ENCODE measurements around the gene BNIP5. TPM values are rescaled to one million over a fixed set of nuclear protein-coding genes. Genes with fewer than 3 reads are reported as not detected.

Gene BNIP5
- total and polyA plus RNA-seq, 12 donors: 0.04 to 0.11 TPM; not detected in 10

- TF ChIP-seq CTCF (IDR thresholded peaks at IDR 0.05): no peak
- TF ChIP-seq POLR2A (IDR thresholded peaks at IDR 0.05): no peak
- H3K4me3 ChIP-seq: no peak overlapping the region
- H3K27ac ChIP-seq: no peak overlapping the region
- H3K9me3 ChIP-seq (replicated peaks in 1 of 3): no peaks in the 10 kb centered on the region
- no peak for DNase-seq
- H3K4me1 ChIP-seq (replicated peaks in 1 of 2): no peaks in the 10 kb centered on the region
- WGBS, 4 donors: 90 to 96% (median 93%) methylated on average over 2 of the region's 2 CpGs
- no peaks in the 10 kb centered on the region for H3K27me3 ChIP-seq
- intact Hi-C loops (cut with DNase I): no loop called here
- H3K36me3 ChIP-seq (replicated peaks in 1 of 2): no peaks in the 10 kb centered on the region
These were observed 16.9 kb downstream of the BNIP5 start for GRCh38 chr6:36319821-36320220.

GRCh38 chr6:36319436-36319762, 17.3 kb downstream of the BNIP5 start:
- no peaks in the 10 kb centered on the region for H3K9me3 ChIP-seq (replicated peaks in 1 of 3)
- H3K4me3 ChIP-seq: no peak overlapping the region
- no peaks in the 10 kb centered on the region for H3K36me3 ChIP-seq (replicated peaks in 1 of 2)
- TF ChIP-seq CTCF (IDR thresholded peaks at IDR 0.05): no peak
- TF ChIP-seq POLR2A (IDR thresholded peaks at IDR 0.05): no peak
- DNase-seq: no peak
- H3K27me3 ChIP-seq: no peaks in the 10 kb centered on the region
- no peaks in the 10 kb centered on the region for H3K4me1 ChIP-seq (replicated peaks in 1 of 2)
- intact Hi-C loops (cut with DNase I): no loop called here
- 88 to 93% (median 90%) methylated on average over 8 to 9 of the region's 9 CpGs for WGBS, 4 donors
- H3K27ac ChIP-seq: no peak overlapping the region

- TF ChIP-seq CTCF (IDR thresholded peaks at IDR 0.05) (no peak), POLR2A (IDR thresholded peaks at IDR 0.05) (no peak)
- no peak overlapping the region for H3K27ac ChIP-seq
- no peaks in the 10 kb centered on the region for H3K36me3 ChIP-seq (replicated peaks in 1 of 2)
- H3K4me3 ChIP-seq: no peak overlapping the region
- no peaks in the 10 kb centered on the region for H3K4me1 ChIP-seq (replicated peaks in 1 of 2)
- peak in 2 of 7 donors; percentile 39 to 44 for DNase-seq
- 63 to 72% (median 70%) methylated on average over 6 of the region's 6 CpGs for WGBS, 4 donors
- intact Hi-C loops (cut with DNase I): no loop called here
- H3K9me3 ChIP-seq (replicated peaks in 1 of 3): no peaks in the 10 kb centered on the region
- no peaks in the 10 kb centered on the region for H3K27me3 ChIP-seq
These were observed 17.8 kb downstream of the BNIP5 start for GRCh38 chr6:36318690-36319435.

GRCh38 chr6:36317623-36318022, 19.1 kb downstream of the BNIP5 start:
- no peak for TF ChIP-seq POLR2A (IDR thresholded peaks at IDR 0.05)
- TF ChIP-seq CTCF (IDR thresholded peaks at IDR 0.05): no peak
- Histone ChIP-seq H3K4me3 (no peak overlapping the region), H3K36me3 (replicated peaks in 1 of 2) (no peaks in the 10 kb centered on the region), H3K9me3 (replicated peaks in 1 of 3) (no peaks in the 10 kb centered on the region), H3K4me1 (replicated peaks in 1 of 2) (no peaks in the 10 kb centered on the region), H3K27ac (no peak overlapping the region), H3K27me3 (no peaks in the 10 kb centered on the region)
- 92 to 94% (median 93%) methylated on average over 2 of the region's 2 CpGs for WGBS, 4 donors
- intact Hi-C loops (cut with DNase I): no loop called here
- DNase-seq: no peak
